Fibroblast of skin of left biceps (primary cell): Measurements from ENCODE around the gene MUTYH.

ENCODE experiments used
- DNase-seq, 2 experiments: peaks; one replicate each; pipeline ENCODE4 v3.0.0-alpha.2; 2013; ENCODE audit warnings: low read depth in 2 of 2

The MUTYH gene

DNA sequence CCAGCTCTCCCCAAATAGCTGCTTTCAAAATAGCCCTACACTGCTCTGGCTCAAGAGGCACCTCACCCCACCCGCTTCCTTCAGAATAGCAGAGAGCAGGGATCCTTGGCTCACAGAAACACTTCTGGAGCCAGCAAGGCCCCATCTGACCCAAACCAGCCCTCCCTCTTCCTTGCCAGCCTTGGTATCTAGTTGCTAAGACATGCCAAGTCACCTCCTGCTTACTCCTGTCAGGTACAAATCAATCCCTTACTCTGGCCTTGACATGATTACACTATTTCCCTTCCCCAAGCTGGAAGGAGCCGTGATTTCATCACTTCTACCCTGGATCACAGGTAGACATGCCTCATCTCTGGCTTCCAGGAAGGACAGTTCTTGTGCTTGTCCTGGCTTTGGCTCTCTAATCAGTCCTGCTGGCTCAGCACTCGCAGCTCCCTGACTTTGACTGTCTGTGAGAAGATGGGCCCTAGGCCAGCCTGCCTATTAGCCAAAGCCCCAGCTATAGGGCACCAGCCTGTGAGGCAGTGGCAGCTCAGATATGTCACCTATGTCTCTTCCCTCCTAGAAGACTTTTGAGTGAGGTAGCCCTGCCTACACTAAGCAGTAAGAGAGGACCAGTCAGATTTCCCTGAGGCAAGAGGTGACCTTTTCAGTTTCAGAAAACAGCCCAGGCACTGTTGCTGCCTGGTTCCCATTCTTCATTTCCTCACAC lies 8.9 kb upstream of the MUTYH start:
- no peak for DNase-seq

DNA sequence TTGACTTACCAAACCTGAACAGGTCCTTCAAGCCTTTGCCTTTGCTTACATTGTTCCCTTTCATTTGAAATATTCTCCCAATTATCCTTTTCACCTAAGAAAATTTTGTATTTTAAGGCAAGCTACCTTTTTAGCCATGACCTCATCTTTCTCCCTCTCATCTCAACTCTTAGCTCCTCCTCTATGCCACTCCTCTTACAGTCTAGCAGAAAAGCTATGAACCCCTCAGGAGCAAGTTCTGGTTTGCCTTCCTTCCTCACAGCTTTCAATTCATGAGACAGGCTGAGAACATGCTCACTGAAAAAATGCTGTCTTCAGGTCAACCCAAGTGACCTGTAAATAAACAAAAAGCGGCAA lies 8.3 kb upstream of the MUTYH start:
- no peak for DNase-seq

DNA sequence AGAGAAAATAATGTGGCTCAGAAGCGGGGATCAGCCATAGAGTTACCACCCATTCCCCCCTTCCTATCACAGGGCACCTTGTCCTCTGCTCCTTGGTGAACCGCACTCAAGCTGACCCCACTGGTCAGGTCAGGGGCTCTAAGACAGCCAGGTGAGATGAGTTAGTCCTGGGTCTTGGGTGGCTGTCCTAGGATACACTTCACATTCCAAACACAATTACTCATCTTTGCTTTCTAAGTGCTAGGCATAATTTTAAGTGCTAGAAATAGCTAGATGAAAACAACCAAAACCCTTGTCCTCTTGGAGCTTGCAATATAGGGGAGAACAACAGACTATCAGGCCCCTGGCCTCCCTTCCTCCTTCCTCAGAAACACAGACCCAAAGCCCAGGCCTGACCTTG lies 7.8 kb upstream of the MUTYH start:
- no peak for DNase-seq

DNA sequence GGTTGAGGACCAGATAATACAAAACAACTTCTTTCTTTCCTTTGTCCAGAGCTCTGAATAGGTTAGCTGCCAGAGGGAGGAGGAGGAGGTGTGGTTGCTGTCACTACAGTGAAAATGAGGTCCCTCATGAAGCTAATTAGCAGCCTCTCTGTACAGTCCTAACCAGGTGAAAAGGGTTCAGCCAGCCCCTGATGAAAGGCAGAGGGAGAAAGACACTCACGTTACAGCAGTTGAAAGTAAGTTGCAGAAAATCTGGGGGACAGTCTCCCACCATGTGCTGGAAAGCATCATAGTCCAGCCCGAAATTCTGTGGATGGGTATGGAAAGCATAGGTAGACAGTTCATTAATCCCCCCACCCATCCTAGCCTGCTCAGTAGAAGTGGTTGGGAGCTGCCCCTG lies 6.2 kb upstream of the MUTYH start:
- DNase-seq: no peak

DNA sequence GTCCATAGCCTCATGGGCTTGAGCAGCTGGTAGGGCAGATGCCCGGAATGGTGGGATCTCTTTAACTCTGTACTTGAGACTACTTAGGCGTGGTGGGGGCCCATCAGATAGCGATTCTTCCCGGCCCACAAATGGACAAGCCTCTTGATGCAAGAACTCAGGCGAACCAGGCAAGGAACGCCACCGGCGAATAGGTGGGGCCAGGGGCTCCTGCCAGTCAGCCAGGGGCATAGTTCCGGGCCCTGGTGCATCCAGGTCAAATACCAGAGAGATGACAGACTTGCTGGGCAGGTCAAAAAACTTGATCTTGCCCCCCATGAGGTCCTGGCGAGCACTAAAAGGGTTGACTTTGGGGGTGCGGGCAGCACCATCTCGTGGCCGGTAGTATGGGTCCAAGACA lies 4.8 kb upstream of the MUTYH start:
- no peak for DNase-seq

DNA sequence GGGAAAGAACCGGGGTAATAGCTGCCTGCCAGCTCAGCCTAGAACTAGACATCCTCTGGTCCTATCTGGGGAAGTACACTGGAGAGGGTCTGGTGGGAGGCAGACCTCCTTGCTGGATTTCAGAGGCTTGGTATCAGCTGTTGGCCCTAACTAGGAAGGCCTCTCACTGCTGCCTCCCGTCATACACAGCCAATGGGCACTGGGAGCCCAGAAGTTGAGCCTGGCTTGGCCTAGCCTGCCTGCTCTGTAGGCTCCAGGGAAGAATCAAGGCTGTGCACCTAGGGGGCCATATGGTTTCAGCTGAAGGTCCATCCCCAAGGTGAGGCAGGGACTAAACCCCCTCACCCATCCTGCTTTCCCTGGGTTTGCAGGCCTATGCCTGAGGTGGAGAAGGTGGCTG lies 4.3 kb upstream of the MUTYH start:
- DNase-seq: no peak

DNA sequence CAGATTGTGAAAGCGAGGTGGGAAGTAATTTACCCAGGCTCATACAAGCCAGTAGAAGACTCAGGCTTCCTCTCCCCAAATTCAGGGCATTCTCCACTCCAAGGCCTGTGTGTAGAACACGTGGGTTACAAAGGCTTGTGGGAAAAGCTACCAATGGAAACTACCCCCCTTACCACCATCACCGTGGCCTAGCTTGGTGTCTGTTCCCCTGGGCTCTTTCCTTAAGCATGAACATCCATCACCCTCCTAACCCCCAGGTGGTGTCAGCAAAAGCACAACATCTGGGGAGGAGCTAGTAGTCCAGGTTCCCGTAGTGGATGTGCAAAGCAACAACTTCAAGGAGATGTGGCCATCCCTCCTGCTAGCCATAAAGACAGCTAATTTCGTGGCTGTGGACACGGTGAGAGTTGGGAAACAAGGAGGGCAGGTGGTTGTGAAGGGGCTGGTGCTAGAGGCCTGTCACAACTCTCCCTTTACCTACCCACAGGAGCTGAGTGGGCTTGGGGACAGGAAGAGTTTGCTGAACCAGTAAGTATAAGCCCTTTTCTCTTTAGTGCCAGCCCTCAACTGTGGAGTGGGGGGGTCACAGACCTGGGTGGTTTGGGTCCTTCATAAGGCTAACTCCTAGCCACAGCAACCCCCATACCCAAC lies 701 bp upstream of the MUTYH start:
- no peak for DNase-seq

DNA sequence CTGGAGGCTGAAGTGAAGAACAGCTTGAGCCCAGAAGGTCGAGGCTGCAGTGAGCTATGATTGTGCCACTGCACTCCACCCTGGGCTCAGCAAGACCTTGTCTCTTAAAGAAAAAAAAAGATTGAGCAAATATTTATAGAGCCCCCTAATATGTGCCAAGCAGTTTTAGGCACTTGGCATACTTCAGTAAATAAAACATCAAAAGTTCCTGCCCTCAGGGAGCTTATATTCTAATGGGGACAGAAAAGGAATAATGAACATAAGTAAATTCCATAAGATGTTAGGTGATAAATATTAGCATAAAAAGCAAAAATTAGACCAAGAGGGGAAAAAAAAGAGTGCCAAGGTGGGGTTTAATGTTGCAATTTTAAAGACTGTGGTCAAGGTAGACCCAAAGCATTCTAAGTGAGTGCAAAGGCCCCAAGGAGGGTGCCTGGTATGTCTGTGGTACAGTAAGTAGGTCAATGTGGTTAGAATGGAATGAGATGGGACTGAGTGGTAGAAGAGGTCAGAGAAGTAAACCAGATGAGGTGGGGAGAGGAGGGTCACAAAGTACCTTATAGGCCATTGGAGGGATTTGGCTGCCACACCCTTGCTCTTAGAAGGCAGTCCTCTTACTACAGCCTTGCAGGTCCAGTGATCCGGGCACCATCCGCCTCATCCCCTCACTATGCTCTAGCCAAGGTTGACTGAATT lies 2.5 kb downstream of the MUTYH start:
- no peak for DNase-seq

DNA sequence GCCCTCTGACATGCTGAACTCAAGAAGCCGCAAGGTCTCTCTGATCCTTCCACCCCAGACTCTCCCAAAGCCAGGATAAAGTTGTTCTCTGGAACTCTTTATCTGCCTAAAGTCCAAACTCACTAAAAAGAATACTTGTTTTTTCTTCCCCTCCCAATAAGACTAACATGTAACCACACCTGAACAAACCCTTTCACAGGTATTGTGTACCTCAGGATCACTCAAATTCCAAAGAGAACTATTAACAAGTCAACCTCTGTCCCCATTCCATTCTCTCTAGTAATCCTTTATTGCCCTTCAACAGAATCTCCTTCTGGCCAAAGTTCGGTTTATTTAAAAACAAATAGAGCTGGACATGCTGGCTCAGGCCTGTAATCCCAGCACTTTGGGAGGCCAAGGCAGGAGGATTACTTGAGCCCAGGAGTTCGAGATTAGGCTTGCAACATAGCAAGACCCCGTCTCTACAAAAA lies 4.3 kb downstream of the MUTYH start:
- DNase-seq: no peak

DNA sequence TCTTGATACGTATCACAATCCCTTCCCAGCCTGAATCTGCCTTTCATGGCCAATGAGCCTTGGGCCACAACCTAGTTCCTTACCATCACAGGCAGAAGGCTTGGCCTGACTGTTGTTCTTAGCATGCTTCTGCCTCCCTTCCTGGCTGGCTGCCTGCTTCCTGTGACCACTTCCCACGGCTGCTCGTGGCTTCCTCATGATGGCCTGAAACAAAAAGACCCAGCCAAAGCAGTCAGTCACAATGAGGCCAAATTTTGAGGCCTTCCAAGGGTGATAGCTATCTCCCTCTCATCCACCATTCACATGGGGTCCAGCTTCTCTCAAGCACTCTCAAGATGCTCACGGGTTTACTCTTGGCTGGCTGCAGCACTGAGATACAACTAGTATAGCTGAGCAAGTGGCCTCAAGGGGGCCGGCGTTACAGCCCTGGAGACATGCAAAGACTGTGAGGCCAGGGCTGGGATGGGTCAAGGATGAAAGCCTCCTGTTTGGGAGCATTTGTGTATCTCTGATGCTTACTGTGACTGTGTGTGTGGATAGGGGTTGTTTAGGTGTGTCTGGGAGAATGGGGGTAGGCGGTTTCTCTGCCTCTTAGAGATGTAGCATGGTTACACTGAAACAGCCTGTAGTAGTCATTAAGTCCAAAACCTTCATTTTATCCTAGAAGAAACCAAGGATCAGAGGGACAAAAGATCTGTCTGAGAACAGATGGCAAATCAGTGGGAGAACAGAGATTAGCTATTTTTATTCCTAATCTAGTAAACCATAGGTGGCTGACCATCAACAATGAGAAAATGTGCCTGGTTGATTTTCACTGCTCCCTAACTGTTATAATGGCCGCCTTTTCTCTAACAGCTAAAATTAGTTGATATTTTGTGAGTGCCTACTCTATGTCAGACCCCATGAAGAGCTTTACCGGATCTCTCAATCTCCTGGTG lies 5.7 kb downstream of the MUTYH start:
- DNase-seq: no peak

DNA sequence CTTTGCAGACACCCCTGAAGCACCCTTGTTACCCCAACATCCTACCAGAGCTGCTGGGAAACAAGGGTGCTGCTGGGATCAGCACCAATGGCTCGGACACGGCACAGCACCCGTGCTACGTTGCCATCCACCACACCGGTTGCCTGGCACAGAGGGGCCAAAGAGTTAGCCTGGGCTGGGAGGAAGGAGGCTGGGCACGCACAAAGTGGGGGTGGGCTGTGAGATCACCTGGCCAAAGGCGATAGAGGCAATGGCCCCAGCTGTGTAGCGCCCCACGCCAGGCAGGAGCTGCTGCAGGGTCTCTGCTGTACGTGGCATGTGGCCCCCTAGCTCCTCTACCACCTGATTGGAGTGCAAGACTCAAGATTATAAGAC lies 7.9 kb downstream of the MUTYH start:
- DNase-seq: no peak

DNA sequence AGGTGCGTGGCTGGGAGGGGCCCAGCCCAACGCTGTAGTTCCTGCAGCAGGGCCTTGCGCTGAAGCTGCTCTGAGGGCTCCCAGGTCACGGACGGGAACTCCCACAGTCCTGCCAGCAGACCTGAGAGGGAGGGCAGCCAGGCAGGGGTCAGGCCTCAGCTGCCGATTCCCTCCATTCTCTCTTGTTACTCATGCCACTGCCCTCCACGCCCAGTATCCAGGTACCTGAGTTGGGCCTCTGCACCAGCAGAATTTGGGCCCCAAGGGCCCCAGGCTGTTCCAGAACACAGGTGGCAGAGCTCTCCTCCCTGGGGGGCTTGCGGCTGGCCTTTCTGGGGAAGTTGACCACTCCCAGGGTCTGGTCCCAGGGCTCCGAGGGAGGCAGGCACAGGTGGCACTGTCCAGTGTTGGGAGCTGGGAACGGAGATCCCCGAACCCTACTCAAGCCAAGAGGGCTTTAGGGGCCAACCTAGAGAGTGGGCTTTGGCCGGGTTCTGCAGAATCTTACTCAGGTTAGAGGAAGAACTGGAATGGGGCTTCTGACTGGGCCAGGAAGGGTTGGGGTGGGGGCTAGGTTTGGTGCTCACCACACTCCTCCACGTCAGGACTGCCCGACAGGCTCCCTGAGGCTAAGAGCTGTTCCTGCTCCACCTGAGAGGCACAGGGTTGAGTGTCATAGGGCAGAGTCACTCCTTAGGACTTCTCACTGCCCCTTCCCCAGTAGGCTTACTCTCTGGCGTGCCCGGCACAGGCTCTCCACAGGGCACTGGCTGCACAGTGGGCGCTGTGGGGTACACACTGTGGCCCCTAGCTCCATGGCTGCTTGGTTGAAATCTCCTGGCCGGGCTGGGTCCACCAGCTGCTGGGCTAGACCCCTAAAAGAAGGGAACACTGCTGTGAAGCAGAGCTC lies 8.5 kb downstream of the MUTYH start:
- no peak for DNase-seq

DNA sequence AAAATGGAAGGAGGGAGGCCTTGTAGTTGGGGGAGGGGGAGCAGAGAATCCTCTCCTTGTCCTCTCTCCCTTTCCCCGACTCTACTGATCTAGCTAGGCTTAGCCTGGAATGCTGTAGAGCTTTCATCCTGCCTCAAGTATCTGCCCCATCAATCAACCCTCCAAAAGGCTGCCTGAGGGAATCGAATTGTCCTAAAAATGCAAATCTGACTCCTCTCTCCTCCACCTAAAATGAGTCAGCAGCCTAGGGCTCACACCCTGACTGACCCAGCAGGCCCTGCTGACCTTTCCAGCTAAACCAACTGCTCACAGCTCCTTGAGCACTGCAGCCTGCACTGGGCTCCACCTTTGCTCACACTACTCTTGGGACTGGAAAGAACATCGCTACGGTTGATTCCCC lies 10.8 kb downstream of the MUTYH start:
- no peak for DNase-seq

DNA sequence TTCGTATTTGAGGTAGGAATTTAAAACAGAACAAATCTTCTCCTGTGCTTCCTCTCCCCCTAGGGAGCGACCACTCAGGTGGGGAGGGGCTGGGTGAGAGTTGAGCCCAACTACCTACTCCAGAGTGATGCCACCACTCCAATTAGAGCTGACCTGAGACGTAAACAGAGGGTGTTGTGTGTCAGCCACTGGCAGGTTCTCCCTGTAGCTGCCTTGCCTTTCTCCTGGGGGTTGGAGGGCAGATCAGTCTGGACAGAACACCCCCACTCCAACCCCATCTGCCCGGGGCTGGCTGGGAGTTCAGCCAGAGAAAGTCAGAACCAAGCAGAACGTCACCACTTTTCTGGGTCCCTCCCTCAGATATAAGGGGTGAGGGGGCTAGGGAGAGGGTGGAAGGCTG lies 11.6 kb downstream of the MUTYH start:
- no peak for DNase-seq

DNA sequence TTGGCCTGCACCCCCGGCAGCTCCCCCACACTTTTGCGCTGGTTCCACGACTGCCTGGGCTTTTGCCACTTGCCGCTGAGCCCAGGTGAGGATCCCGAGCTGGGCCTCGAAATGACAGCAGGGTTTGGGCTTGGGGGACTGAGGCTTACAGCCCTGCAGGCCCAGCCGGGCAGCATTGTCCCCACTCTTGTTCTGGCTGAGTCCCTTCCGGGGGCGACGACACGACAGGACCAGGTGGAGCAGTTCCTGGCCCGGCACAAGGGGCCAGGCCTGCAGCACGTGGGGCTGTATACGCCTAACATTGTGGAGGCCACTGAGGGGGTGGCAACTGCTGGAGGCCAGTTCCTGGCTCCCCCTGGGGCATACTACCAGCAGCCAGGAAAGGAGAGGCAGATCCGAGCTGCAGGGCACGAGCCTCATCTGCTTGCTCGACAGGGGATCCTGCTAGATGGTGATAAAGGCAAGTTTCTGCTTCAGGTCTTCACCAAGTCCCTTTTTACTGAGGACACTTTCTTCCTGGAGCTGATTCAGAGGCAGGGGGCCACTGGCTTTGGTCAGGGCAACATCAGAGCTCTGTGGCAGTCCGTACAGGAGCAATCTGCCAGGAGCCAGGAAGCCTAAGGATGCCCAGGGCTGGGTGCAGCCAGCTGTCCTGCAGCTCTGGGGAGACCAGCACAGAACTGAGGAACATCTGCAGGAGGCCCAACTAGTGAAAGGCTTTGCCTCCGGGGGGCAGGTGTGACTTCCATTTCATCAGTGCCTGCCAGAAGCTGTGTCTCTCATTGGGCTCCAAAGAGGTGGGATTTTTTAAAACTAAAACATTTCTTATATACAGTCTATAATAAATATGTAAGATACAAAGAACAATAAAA lies 12.4 kb downstream of the MUTYH start:
- DNase-seq: no peak

DNA sequence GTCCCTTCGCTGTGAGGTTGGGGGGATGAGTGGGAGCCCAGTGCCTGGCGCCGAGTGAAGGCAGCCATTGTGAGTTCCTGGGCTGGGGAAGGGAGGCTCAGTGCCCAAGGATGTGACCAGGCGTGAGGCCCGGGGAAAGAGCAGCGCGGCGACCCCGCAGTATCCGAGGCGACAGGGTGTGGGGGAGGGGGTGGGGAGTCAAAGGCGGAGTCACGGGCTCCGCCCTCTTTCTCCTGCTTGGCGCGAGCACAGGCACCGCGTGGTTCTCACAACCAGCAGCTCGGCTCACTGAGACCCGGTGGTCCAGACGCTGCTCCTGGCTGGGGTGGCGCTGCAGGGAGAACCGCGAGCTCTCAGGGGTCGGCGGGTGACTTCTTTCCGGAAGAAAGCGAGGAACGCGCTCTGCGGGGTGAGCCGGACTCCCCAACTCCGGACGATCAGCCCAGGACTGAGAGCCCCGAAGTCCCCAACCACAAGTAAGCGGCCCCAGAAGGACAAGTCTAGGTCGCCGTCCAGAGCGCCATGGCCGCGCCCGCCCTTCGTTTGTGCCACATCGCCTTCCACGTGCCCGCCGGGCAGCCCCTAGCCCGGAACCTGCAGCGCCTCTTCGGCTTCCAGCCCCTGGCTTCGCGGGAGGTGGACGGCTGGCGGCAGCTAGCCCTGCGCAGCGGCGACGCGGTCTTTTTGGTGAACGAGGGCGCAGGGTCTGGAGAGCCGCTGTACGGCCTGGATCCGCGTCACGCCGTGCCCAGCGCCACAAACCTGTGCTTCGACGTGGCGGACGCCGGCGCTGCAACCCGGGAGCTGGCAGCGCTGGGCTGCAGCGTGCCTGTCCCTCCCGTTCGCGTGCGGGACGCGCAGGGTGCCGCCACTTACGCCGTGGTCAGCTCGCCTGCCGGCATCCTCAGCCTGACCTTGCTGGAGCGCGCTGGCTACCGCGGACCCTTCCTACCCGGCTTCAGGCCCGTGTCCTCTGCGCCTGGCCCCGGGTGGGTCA lies 13.3 kb downstream of the MUTYH start, which contains the start of gene HPDL:
HPDL (plus strand) TSS at position 269 of the 997 bp plus-strand sequence; CDS start at position 523, 254 bp downstream.
- DNase-seq: no peak

DNA sequence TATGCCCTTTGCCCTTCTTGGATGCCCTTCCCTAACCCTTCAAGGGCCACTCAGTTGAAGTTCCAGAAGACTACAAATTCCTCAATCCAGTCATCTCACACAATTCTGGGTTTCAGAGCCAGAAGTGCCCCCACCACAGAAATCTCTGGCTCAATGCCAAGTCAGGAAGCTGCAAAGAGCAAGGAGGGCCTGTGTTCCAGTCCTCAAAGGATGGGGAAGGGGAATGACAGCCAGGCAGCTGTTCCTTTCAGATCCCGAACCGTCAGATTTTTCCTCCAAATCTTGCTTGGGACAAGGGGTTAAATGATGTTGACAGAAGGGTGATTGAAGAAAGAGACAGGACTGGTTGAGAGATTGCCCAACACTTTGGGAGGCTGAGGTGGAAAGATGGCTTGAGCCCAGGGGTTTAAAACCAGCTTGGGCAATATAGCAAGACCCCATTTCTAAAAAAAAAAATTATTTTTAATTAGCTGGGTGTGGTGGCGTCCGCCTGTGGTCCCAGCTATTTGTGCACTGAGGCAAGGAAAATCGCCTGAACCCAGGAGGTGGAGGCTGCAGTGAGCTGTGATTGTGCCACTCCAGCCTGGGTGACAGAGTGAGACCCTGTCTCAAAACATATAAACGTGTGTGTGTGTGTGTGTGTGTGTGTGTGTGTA lies 14.3 kb downstream of the MUTYH start:
- DNase-seq: no peak

DNA sequence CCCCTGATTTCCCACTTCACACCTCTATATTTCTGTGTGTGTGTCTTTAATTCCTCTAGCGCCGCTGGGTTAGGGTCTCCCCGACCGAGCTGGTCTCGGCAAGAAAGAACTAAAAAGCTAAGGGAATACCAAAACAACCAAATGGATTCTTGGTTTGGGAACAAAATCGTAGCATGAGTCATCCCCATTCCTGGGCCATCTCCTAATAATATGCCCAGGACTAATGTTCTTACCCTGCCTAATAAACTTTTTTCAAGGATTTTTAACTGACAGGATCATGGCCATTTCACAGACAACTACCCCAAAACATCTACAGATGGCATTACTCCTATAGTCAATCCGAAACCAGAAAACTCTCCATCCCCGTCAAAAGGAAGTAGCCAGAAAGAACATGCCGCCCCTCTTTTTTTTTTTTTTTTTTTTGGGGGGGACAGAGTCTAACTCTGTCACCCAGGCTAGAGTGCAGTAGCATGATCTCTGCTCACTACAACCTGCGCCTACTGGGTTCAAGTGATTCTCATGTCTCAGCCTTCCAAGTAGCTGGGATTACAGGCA lies 17.7 kb downstream of the MUTYH start:
- DNase-seq: no peak
